HepG2 (cell line): ENCODE results near the gene MOBP. TPM values are rescaled to one million over a fixed set of nuclear protein-coding genes. Genes with fewer than 3 reads are reported as not detected.

Source experiments
- ATAC-seq: fragments of 200-7000 bp; cut with Tn5 transposase; 3 replicates; pipeline ENCODE4 v1.9.1; 2020; ENCODE audit warnings: mild to moderate bottlenecking, moderate library complexity
- BruUV-seq: library from RNA; stranded (reverse); fragments of 400-500 nt; replicated peaks from 2 replicates; lab custom pipeline; 2021; lab: Mats Ljungman, UMichigan
- CTCF ChIA-PET: fragments of 300-600 bp; formaldehyde crosslinking; extraction: SDS; loops from one replicate; lab custom pipeline; 2021; ENCODE audit warnings: low total read pairs, inconsistent platforms, low intra/inter-chr PET ratio; lab: Yijun Ruan, JAX
- POLR2A ChIA-PET: fragments of 350-600 bp; sonication (Branson Sonifier 250); formaldehyde crosslinking; loops from one replicate; lab custom pipeline; 2020; ENCODE audit warnings: antibody characterized with exemption, inconsistent platforms; lab: Yijun Ruan, JAX
- DNase-seq: peaks from one replicate; pipeline ENCODE4 v3.0.0-alpha.2; 2015; ENCODE audit warnings: low spot score
- FAIRE-seq: peaks from 3 replicates; lab custom pipeline; 2011; peaks lifted over from hg19 to GRCh38; lab: Jason Lieb, UNC
- H2AFZ ChIP-seq: one replicate; pipeline ENCODE4 v1.6.1; 2011; ENCODE audit warnings: low read length, inconsistent platforms
- H3K27ac ChIP-seq: fragments of 300-600 bp; 3 replicates; pipeline ENCODE4 v1.8.0; 2011; ENCODE audit warnings: mixed run types, mild to moderate bottlenecking, mixed read lengths, low read length, inconsistent platforms; ENCODE audit not compliant: insufficient read depth; ENCODE audit errors: extremely low read length
- H3K27me3 ChIP-seq, 2 experiments: fragments of 200-600 bp in 1 of 2; 2 replicates in 1 of 2; 3 replicates in 1 of 2; pipeline versions ENCODE4 v1.6.0 to v1.8.0; 2011; ENCODE audit warnings: low read length in 2 of 2, mild to moderate bottlenecking in 2 of 2, moderate library complexity in 2 of 2, inconsistent platforms in 1 of 2; ENCODE audit not compliant: insufficient read depth in 2 of 2, control insufficient read depth in 1 of 2
- H3K36me3 ChIP-seq, 2 experiments: fragments of 200-600 bp in 1 of 2; replicated peaks in 1 of 2; 2 replicates in 1 of 2; 3 replicates in 1 of 2; pipeline versions ENCODE4 v1.5.1 to v1.8.0; 2011; ENCODE audit warnings: low read length in 2 of 2, inconsistent platforms in 1 of 2; ENCODE audit not compliant: insufficient read depth in 2 of 2, control insufficient read depth in 1 of 2
- H3K4me1 ChIP-seq: 2 replicates; pipeline ENCODE4 v1.5.1; 2012; ENCODE audit warnings: low read length, inconsistent platforms; ENCODE audit not compliant: insufficient read depth
- H3K4me2 ChIP-seq: 2 replicates; pipeline ENCODE4 v1.6.0; 2011; ENCODE audit warnings: low read depth, low read length, inconsistent platforms
- H3K4me3 ChIP-seq, 3 experiments: fragments of 200-600 bp in 1 of 3; sonication (generic), shearing (Covaris generic) in 1 of 3; replicated peaks in 1 of 3; 2 replicates each; pipeline ENCODE4 v1.5.1; 2011 to 2016; ENCODE audit warnings: low read length in 3 of 3, inconsistent platforms in 2 of 3, low read depth in 2 of 3, mild to moderate bottlenecking in 2 of 3, control low read depth in 1 of 3, mixed read lengths in 1 of 3; ENCODE audit not compliant: insufficient read depth in 1 of 3
- H3K79me2 ChIP-seq: one replicate; pipeline ENCODE4 v1.6.1; 2011; ENCODE audit warnings: low read length, inconsistent platforms; ENCODE audit not compliant: insufficient read depth
- H3K9ac ChIP-seq: 2 replicates; pipeline ENCODE4 v1.6.0; 2011; ENCODE audit warnings: mild to moderate bottlenecking, low read depth, low read length, inconsistent platforms; ENCODE audit not compliant: insufficient read depth
- H3K9me3 ChIP-seq: 2 replicates; pipeline ENCODE4 v1.5.1; 2012; ENCODE audit warnings: mild to moderate bottlenecking, low read length
- H4K20me1 ChIP-seq: 2 replicates; pipeline ENCODE4 v1.6.0; 2011; ENCODE audit warnings: inconsistent platforms, mild to moderate bottlenecking, low read length, moderate library complexity; ENCODE audit not compliant: insufficient read depth
- ARID2 ChIP-seq: sonication (generic); formaldehyde crosslinking; IDR thresholded peaks from 2 replicates; pipeline ENCODE4 v1.8.1; 2022; ENCODE audit warnings: mild to moderate bottlenecking, missing genetic modification reagents, borderline replicate concordance
- FOXA3 ChIP-seq: IDR thresholded peaks from 2 replicates; pipeline ENCODE4 v1.6.1; 2016; ENCODE audit warnings: missing genetic modification reagents, missing compliant biosample characterization
- KDM4B ChIP-seq: sonication (generic); formaldehyde crosslinking; IDR thresholded peaks from 2 replicates; pipeline ENCODE4 v1.4.0; 2020; ENCODE audit warnings: missing genetic modification reagents
- MYC ChIP-seq: sonication (generic); formaldehyde crosslinking; IDR thresholded peaks from 2 replicates; pipeline ENCODE4 v1.9.0; 2021; ENCODE audit warnings: missing genetic modification reagents, borderline replicate concordance
- MYNN ChIP-seq: sonication (generic); formaldehyde crosslinking; IDR thresholded peaks from 2 replicates; pipeline ENCODE4 v1.4.0; 2020; ENCODE audit warnings: mild to moderate bottlenecking, low read depth, missing genetic modification reagents
- RARA ChIP-seq: IDR thresholded peaks from 2 replicates; pipeline ENCODE4 v1.6.1; 2016; ENCODE audit warnings: missing genetic modification reagents, missing compliant biosample characterization
- RBFOX2 ChIP-seq: fragments of 200-400 bp; formaldehyde crosslinking; IDR thresholded peaks from 2 replicates; pipeline ENCODE4 v1.6.1; 2017; ENCODE audit warnings: low read depth, mild to moderate bottlenecking, low read length
- SATB2 ChIP-seq: sonication (generic); formaldehyde crosslinking; IDR thresholded peaks from 2 replicates; pipeline ENCODE4 v1.5.0; 2020; ENCODE audit warnings: missing genetic modification reagents
- TBX2 ChIP-seq: sonication (generic); formaldehyde crosslinking; IDR thresholded peaks from 2 replicates; pipeline ENCODE4 v1.5.0; 2020; ENCODE audit warnings: missing genetic modification reagents, mild to moderate bottlenecking, borderline replicate concordance
- ZFP36L2 ChIP-seq: sonication (generic); formaldehyde crosslinking; IDR thresholded peaks from 2 replicates; pipeline ENCODE4 v1.4.0; 2020; ENCODE audit warnings: missing genetic modification reagents
- ZNF138 ChIP-seq: sonication (generic); formaldehyde crosslinking; IDR thresholded peaks from 2 replicates; pipeline ENCODE4 v1.5.0; 2020; ENCODE audit warnings: mild to moderate bottlenecking, low read depth, missing genetic modification reagents
- ZNF263 ChIP-seq: sonication (generic); formaldehyde crosslinking; IDR thresholded peaks from 2 replicates; pipeline ENCODE4 v1.4.0; 2020; ENCODE audit warnings: missing genetic modification reagents
- ZNF879 ChIP-seq: sonication (generic); formaldehyde crosslinking; IDR thresholded peaks from 2 replicates; pipeline ENCODE4 v1.8.1; 2023; ENCODE audit warnings: missing genetic modification reagents
- WGBS: methylation state at CpG from one replicate; pipeline ENCODE4 v1.1.6; 2017; ENCODE audit warnings: low lambda C conversion rate; 5-methylcytosine and 5-hydroxymethylcytosine counted together
- in situ Hi-C: cut with HindIII; loops from 2 replicates; pipeline ENCODE4 v1.10.0; 2017; ENCODE audit warnings: low pct_unique_long_range_greater_than_20kb; ENCODE audit not compliant: extremely low pct_ligation_motif_present
- intact Hi-C: fragments of 100-400 bp; cut with micrococcal nuclease; formaldehyde crosslinking; loops from one replicate; pipeline ENCODE4 v1.10.0; 2022; ENCODE audit not compliant: unreplicated experiment
- polyA plus RNA-seq, 8 experiments: library from polyadenylated mRNA; depleted of rRNA in 3 of 8; stranded (reverse) in 7 of 8; unstranded in 1 of 8; fragments of >200 nt; fragmentation: Illumina TruSeq in 4 of 8; extraction: Trizol in 4 of 8; gene quantifications; 2 replicates each; pipeline versions ENCODE4 v1.2.1 to v1.2.3, GENCODE V29; 2011 to 2016; ENCODE audit warnings: low read depth in 4 of 8, missing spikeins in 1 of 8, mixed read lengths in 1 of 8; ENCODE audit not compliant: insufficient read depth in 1 of 8
- total RNA-seq, 5 experiments: library from RNA; depleted of rRNA; stranded (reverse); fragments of >200 nt; fragmentation: Illumina TruSeq; extraction: Trizol; gene quantifications; 2 replicates each; pipeline ENCODE4 v1.2.3, GENCODE V29; 2016; ENCODE audit warnings: low read depth in 1 of 5
- TF ChIP-seq, protein P1 (sequence below): sonication (generic); formaldehyde crosslinking; IDR thresholded peaks from 2 replicates; pipeline ENCODE4 v1.5.0; 2020; ENCODE audit warnings: mild to moderate bottlenecking, missing genetic modification reagents
- TF ChIP-seq, protein P2 (sequence below): sonication (generic); formaldehyde crosslinking; IDR thresholded peaks from 2 replicates; pipeline ENCODE4 v1.4.0; 2020; ENCODE audit warnings: mild to moderate bottlenecking, missing genetic modification reagents

MOBP gene
- total and polyA plus RNA-seq, 2 of the 13 experiments (the other 11 are each of a cell fraction or from before 2014, with no cell fraction given) = not detected

DNA sequence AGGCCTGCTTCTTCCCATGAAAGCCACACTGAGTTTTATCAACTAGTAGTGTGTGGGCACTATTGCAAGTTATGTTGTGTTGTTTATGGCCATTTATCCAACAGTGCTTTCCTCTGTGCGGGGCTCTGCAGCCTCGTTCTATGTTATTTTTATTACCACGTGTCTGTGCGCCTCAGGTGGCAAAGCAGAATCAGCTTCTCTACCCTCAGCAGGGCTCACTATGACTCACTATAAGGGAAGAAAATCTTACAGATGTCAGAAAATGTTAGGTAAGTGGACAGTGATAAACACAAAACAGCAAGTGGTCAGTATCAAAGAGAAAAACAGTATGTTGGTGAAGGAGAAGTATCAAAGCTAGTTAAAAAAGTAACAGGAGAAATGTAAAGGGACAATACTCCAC is 61.4 kb downstream of the MOBP start:
- no peak overlapping the region for H3K4me3 ChIP-seq
- ATAC-seq (no peak), DNase-seq (no peak), FAIRE-seq (no peak)
- WGBS = 47% methylated on average over 4 of the region's 4 CpGs
- no peaks in the 10 kb centered on the region for H3K36me3 ChIP-seq
- no peaks in the 10 kb centered on the region for H4K20me1 ChIP-seq
- ChIA-PET CTCF (no interaction called here), POLR2A (no interaction called here)
- H3K4me1 ChIP-seq = no peaks in the 10 kb centered on the region
- no peak overlapping the region for H3K27ac ChIP-seq
- H3K4me2 ChIP-seq = no peak overlapping the region
- H3K9me3 ChIP-seq = peaks cover 7% of the 10 kb centered on the region
- no peak overlapping the region for H3K9ac ChIP-seq
- no peak overlapping the region for H2AFZ ChIP-seq
- in situ Hi-C loops (no loop called here), intact Hi-C loops (no loop called here)
- H3K79me2 ChIP-seq = no peaks in the 10 kb centered on the region
- no TSS peak for BruUV-seq
- H3K27me3 ChIP-seq = 0 out of 5 replicates have a peak, but pooled peaks cover 0 to 1% of the 10 kb centered on the region in 2 experiments
- TF ChIP-seq MYNN = no peak
- TF ChIP-seq ARID2 (CRISPR knock-in tag) = no peak
- TF ChIP-seq TBX2 = no peak
- TF ChIP-seq, protein P1, sequence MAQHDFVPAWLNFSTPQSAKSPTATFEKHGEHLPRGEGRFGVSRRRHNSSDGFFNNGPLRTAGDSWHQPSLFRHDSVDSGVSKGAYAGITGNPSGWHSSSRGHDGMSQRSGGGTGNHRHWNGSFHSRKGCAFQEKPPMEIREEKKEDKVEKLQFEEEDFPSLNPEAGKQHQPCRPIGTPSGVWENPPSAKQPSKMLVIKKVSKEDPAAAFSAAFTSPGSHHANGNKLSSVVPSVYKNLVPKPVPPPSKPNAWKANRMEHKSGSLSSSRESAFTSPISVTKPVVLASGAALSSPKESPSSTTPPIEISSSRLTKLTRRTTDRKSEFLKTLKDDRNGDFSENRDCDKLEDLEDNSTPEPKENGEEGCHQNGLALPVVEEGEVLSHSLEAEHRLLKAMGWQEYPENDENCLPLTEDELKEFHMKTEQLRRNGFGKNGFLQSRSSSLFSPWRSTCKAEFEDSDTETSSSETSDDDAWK (CRISPR knock-in tag) = no peak
- no peak for TF ChIP-seq ZNF879 (CRISPR knock-in tag)
- no peak for TF ChIP-seq FOXA3 (CRISPR knock-in tag)
- TF ChIP-seq, protein P2, sequence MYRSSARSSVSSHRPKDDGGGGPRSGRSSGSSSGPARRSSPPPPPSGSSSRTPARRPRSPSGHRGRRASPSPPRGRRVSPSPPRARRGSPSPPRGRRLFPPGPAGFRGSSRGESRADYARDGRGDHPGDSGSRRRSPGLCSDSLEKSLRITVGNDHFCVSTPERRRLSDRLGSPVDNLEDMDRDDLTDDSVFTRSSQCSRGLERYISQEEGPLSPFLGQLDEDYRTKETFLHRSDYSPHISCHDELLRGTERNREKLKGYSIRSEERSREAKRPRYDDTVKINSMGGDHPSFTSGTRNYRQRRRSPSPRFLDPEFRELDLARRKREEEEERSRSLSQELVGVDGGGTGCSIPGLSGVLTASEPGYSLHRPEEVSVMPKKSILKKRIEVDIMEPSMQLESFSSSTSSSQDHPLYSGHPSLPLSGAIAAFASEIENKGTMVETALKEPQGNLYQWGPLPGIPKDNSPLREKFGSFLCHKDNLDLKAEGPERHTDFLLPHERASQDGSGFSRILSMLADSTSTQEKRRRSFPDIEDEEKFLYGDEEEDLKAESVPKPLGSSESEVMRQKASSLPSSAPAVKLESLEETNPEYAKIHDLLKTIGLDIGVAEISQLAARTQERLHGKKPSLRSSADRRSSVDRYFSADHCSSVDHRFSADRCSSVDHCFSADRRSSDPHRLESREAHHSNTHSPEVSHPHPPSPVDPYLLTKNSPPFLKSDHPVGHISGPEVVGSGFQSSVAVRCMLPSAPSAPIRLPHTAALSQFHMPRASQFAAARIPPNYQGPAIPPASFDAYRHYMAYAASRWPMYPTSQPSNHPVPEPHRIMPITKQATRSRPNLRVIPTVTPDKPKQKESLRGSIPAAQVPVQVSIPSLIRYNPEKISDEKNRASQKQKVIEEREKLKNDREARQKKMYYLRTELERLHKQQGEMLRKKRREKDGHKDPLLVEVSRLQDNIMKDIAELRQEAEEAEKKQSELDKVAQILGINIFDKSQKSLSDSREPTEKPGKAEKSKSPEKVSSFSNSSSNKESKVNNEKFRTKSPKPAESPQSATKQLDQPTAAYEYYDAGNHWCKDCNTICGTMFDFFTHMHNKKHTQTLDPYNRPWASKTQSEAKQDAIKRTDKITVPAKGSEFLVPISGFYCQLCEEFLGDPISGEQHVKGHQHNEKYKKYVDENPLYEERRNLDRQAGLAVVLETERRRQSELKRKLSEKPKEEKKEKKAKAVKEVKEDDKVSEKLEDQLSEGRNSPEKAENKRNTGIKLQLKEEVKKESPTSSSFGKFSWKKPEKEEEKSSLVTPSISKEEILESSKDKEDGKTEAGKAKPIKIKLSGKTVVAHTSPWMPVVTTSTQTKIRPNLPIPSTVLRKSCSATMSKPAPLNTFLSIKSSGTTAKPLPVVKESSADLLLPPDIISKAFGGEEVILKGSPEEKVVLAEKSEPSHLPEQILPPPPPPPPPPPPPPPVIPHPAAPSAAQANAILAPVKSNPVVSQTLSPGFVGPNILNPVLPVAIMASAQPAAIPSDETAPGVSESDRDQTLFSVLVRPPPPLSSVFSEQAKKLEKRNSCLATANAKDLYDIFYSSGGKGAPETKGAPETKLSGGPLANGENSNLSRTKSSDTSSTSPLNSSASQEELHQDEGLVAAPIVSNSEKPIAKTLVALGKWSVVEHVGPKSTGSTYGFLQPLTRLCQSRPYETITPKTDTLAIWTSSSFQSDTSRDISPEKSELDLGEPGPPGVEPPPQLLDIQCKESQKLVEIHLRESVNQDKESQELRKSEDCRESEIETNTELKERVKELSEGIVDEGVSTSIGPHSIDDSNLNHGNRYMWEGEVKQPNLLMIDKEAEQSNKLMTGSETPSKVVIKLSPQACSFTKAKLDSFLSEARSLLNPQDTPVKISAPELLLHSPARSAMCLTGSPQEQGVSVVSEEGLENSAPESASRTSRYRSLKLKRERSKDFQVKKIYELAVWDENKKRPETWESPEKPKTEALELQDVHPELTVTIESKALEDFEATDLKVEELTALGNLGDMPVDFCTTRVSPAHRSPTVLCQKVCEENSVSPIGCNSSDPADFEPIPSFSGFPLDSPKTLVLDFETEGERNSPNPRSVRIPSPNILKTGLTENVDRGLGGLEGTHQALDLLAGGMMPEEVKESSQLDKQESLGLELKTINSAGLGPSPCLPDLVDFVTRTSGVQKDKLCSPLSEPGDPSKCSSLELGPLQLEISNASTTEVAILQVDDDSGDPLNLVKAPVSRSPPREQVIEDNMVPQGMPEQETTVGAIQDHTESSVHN = no peak
- no peak for TF ChIP-seq ZFP36L2 (CRISPR knock-in tag)
- no peak for TF ChIP-seq MYC (CRISPR knock-in tag)
- no peak for TF ChIP-seq ZNF138
- TF ChIP-seq SATB2 = no peak
- TF ChIP-seq RARA (CRISPR knock-in tag) = no peak
- TF ChIP-seq KDM4B (CRISPR knock-in tag) = no peak
- no peak for TF ChIP-seq ZNF263 (CRISPR knock-in tag)
- TF ChIP-seq RBFOX2 = no peak
